Epithelial cell of umbilical artery (primary cell): ENCODE results near the gene FIGNL2. TPM values are rescaled to one million over a fixed set of nuclear protein-coding genes. Genes with fewer than 3 reads are reported as not detected.

Experiments used
- total RNA-seq: library from RNA; depleted of rRNA; stranded (reverse); fragments of >200 nt; gene quantifications from 2 replicates; pipeline ENCODE4 v1.2.3, GENCODE V29; 2014

FIGNL2 gene, protein sequence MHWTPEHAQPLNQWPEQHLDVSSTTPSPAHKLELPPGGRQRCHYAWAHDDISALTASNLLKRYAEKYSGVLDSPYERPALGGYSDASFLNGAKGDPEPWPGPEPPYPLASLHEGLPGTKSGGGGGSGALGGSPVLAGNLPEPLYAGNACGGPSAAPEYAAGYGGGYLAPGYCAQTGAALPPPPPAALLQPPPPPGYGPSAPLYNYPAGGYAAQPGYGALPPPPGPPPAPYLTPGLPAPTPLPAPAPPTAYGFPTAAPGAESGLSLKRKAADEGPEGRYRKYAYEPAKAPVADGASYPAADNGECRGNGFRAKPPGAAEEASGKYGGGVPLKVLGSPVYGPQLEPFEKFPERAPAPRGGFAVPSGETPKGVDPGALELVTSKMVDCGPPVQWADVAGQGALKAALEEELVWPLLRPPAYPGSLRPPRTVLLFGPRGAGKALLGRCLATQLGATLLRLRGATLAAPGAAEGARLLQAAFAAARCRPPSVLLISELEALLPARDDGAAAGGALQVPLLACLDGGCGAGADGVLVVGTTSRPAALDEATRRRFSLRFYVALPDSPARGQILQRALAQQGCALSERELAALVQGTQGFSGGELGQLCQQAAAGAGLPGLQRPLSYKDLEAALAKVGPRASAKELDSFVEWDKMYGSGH
- total RNA-seq, result 0.61 and 0.65 TPM in 2 replicates

GRCh38 chr12:51848326-51848727, at the start of gene FIGNL2:
TSS of gene FIGNL2 (minus strand) at chr12:51848718. CDS start at chr12:51822413, 26,305 bp downstream.

DNA sequence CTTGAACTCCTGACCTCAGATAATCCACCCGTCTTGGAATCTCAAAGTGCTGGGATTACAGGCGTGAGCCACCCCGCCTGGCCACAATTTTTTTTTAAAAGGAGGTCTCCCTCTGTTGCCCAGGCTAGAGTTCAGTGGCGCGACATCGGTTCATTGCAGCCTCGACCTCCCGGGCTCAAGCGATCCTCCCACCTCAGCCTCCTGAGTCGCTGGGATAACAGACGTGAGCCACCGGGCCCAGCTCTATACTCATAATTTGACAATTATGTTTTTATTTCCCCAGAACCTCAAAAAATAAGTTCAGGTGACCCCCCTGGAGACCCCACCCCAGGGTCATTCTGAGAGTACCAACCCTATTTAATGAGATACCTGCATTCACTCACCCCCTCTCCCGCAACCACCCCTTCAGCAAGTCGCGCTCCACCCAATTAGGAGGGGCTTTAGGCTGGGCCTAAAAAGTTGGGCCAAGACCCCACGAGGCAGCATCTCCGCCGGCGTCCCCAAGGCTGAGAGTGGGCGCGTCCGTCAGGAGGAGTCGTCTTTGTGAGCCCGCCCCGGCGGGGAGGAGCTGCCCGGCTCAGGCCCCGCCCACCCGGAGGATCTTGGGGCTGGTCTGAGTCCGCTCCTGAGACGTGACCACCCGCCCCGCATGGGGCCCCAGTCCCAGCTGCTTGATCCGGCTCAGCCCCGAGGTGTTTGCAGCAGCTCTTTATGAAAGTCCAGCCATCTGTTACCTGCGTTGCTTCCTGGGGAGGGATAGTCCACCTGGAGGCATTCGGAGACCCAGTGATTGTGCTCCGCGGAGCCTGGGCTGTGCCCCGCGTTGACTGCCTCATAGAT, 39.2 kb upstream of the FIGNL2 start, which contains the start of gene ANKRD33:
Gene ANKRD33, plus strand, starts transcription at position 628 of the 840 bp plus-strand sequence. Its CDS starts 84 bp downstream, at position 712.

Other genes with a start within 250 kb of the FIGNL2 start
- gene ANKRD33, start 39.4 kb upstream of the FIGNL2 start, total RNA-seq, result 0.15 and 0.32 TPM in 2 replicates
- gene ACVRL1, start 58.8 kb upstream of the FIGNL2 start, total RNA-seq, result 1,152 and 1,206 TPM in 2 replicates
- gene ACVR1B, start 103.0 kb upstream of the FIGNL2 start, total RNA-seq, result 13.3 and 16.4 TPM in 2 replicates
- gene TAMALIN, start 158.2 kb upstream of the FIGNL2 start, total RNA-seq, result 35.4 and 52.0 TPM in 2 replicates
- gene NR4A1, start 202.7 kb upstream of the FIGNL2 start, total RNA-seq, result 0.46 and 0.97 TPM in 2 replicates
- 89.5 and 90.6 TPM in 2 replicates for gene ATG101, start 221.3 kb upstream of the FIGNL2 start, total RNA-seq
- not detected in 2 replicates for gene SMIM41, start 231.0 kb upstream of the FIGNL2 start, total RNA-seq